OCI-LY1 (cell line): Measurements from ENCODE around the gene HOXC10.

Experiments used
- H2AFZ ChIP-seq: fragments of 200-600 bp; sonication (generic), shearing (Covaris generic); 2 replicates; pipeline ENCODE4 v1.6.0; 2014; ENCODE audit warnings: antibody characterized with exemption, mild to moderate bottlenecking, low read length
- H3F3A ChIP-seq: fragments of 200-600 bp; sonication (generic), shearing (Covaris generic); 2 replicates; pipeline ENCODE4 v1.6.0; 2014; ENCODE audit warnings: mild to moderate bottlenecking, antibody characterized with exemption, low read length, moderate library complexity; ENCODE audit not compliant: insufficient read depth
- H3K27ac ChIP-seq: fragments of 200-600 bp; sonication (generic); 2 replicates; pipeline ENCODE4 v1.5.1; 2014; ENCODE audit warnings: low read length, mixed run types, mild to moderate bottlenecking, low read depth; ENCODE audit not compliant: poor library complexity, severe bottlenecking
- H3K27me3 ChIP-seq: fragments of 200-600 bp; sonication (generic); 2 replicates; pipeline ENCODE4 v1.6.0; 2014; ENCODE audit warnings: antibody characterized with exemption, mild to moderate bottlenecking, low read length, moderate library complexity; ENCODE audit not compliant: insufficient read depth
- H3K36me3 ChIP-seq: fragments of 200-600 bp; sonication (generic); 2 replicates; pipeline ENCODE4 v1.6.1; 2014; ENCODE audit warnings: mild to moderate bottlenecking, antibody characterized with exemption, low read length, moderate library complexity, mixed read lengths; ENCODE audit not compliant: insufficient read depth
- H3K4me1 ChIP-seq: fragments of 200-600 bp; sonication (generic); 2 replicates; pipeline ENCODE4 v1.5.1; 2014; ENCODE audit warnings: mild to moderate bottlenecking, low read length, moderate library complexity; ENCODE audit not compliant: insufficient read depth, severe bottlenecking
- H3K4me2 ChIP-seq: fragments of 200-600 bp; sonication (generic), shearing (Covaris generic); 2 replicates; pipeline ENCODE4 v1.6.1; 2014; ENCODE audit warnings: low read length
- H3K4me3 ChIP-seq: fragments of 200-600 bp; sonication (generic); 2 replicates; pipeline ENCODE4 v1.5.1; 2014; ENCODE audit warnings: low read length, low read depth, mild to moderate bottlenecking, mixed read lengths; ENCODE audit not compliant: poor library complexity, severe bottlenecking
- H3K79me2 ChIP-seq: fragments of 200-600 bp; shearing (Covaris generic); 2 replicates; pipeline ENCODE4 v1.6.1; 2016; ENCODE audit warnings: mixed run types, low read length, mixed read lengths; ENCODE audit not compliant: insufficient read depth
- H3K9ac ChIP-seq: fragments of 200-600 bp; sonication (generic), shearing (Covaris generic); 2 replicates; pipeline ENCODE4 v1.6.1; 2014; ENCODE audit warnings: mild to moderate bottlenecking, low read length, mixed read lengths
- H3K9me2 ChIP-seq: fragments of 200-600 bp; sonication (generic), shearing (Covaris generic); 2 replicates; pipeline ENCODE4 v1.6.1; 2014; ENCODE audit warnings: low read depth, mild to moderate bottlenecking, low read length, mixed read lengths
- H3K9me3 ChIP-seq: fragments of 200-600 bp; shearing (Covaris generic); 2 replicates; pipeline ENCODE4 v1.6.1; 2014; ENCODE audit warnings: low read length, mixed read lengths
- H4K20me1 ChIP-seq: fragments of 200-600 bp; sonication (generic), shearing (Covaris generic); 2 replicates; pipeline ENCODE4 v1.6.0; 2016; ENCODE audit warnings: mild to moderate bottlenecking, low read length; ENCODE audit not compliant: insufficient read depth
- EZH2 ChIP-seq: fragments of 200-600 bp; sonication (generic), shearing (Covaris generic); IDR thresholded peaks from 2 replicates; pipeline ENCODE4 v1.8.0; 2017; ENCODE audit warnings: borderline replicate concordance, mixed run types, mild to moderate bottlenecking, antibody characterized with exemption, low read length, moderate library complexity, mixed read lengths
- TF ChIP-seq, protein P1 (sequence below): fragments of 200-600 bp; sonication (generic), shearing (Covaris generic); IDR thresholded peaks from 2 replicates; pipeline ENCODE4 v1.5.1; 2017; ENCODE audit warnings: mild to moderate bottlenecking, antibody characterized with exemption, low read length, moderate library complexity, mixed read lengths

The HOXC10 gene

DNA sequence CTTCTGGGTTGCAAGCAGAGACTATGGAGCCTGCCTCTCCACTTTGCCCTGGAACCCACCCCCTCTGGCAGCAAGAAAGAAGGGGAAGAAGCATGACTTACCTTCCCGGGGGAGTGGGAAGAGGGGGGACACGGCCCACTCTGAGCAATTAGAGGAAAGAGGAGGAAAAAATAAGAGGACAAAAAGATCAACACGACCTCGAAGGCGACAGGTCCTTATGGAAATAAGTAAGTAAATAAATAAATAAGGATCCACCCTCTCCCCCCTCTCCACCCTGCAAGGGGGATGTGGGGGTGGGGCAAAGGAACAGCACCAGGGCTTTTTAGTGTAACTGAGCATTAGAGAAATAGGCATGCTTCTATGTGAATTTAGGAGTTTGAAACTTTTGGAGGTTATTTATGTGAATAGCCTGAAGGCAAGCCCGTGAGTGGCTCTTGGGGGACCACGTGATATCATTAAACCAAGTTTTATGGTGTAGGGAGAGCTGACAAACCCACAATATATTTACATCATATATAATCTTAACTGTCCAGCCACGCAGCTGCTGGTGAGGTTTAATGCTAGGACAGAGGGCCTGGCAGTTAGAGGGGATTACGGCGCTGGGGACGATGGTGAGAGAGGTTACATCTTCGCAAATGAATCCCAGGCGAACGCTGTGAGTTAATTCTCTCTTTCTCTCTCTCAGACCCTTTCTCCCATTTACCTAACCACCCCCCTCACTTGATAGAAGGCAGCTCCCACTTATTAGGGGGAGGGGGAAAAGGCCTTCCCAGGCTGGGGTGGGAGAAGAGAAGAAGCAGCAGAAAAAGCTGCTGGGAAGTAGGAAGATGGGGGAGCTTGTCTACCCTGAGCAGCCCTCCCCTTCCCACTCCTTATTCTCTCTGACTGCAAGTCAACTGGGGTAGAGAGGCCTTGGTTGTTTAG is 52.7 kb downstream of the HOXC10 start:
- H3K27ac ChIP-seq, result no peak overlapping the region
- no peak overlapping the region for H3K9ac ChIP-seq
- H3K27me3 ChIP-seq, result no peaks in the 10 kb centered on the region; the same call in 1 of the 2 replicates
- no peaks in the 10 kb centered on the region for H3K36me3 ChIP-seq
- no peaks in the 10 kb centered on the region for H3F3A ChIP-seq
- H3K4me1 ChIP-seq, result peaks cover 7% of the 10 kb centered on the region
- H3K4me3 ChIP-seq, result no peak overlapping the region
- no peaks in the 10 kb centered on the region for H3K79me2 ChIP-seq
- H3K9me2 ChIP-seq, result no peaks in the 10 kb centered on the region
- no peaks in the 10 kb centered on the region for H3K9me3 ChIP-seq
- H4K20me1 ChIP-seq, result no peaks in the 10 kb centered on the region
- TF ChIP-seq, protein P1, sequence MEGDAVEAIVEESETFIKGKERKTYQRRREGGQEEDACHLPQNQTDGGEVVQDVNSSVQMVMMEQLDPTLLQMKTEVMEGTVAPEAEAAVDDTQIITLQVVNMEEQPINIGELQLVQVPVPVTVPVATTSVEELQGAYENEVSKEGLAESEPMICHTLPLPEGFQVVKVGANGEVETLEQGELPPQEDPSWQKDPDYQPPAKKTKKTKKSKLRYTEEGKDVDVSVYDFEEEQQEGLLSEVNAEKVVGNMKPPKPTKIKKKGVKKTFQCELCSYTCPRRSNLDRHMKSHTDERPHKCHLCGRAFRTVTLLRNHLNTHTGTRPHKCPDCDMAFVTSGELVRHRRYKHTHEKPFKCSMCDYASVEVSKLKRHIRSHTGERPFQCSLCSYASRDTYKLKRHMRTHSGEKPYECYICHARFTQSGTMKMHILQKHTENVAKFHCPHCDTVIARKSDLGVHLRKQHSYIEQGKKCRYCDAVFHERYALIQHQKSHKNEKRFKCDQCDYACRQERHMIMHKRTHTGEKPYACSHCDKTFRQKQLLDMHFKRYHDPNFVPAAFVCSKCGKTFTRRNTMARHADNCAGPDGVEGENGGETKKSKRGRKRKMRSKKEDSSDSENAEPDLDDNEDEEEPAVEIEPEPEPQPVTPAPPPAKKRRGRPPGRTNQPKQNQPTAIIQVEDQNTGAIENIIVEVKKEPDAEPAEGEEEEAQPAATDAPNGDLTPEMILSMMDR, result no peak
- TF ChIP-seq EZH2, result no peak
- no peak overlapping the region for H3K4me2 ChIP-seq
- no peak overlapping the region for H2AFZ ChIP-seq

DNA sequence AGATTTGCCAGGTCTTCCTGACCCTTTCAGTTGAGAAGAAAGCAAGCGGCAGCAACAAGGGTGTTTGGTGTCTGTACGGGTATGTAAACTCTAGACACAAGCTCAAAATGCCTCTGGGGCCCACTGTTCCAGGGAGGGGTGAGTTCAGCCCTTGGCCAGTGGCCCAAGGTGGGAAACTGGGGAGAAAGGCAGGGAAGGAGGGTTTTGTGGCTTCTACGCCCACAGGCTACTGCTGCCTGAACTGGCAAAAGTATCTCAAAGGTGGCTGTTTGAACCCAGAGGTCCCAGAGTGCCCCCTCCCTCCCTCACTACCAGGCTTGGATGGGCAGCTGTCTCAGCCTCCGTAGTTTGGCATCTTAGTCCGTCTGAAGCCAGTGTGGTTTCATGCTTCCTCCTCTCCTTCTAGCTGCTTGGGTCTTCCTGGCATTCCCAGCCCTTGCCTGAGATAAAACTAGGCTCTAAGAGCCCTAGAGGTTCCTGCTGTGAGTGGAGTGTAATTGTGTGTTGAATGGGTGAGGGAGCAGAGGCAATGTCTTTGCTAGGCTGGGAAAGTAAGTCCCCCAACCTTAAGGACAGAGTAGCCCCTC is 53.4 kb downstream of the HOXC10 start:
- H3K79me2 ChIP-seq, result no peaks in the 10 kb centered on the region
- no peak overlapping the region for H3K27ac ChIP-seq
- no peak overlapping the region for H3K9ac ChIP-seq
- H3K4me1 ChIP-seq, result peaks cover 7% of the 10 kb centered on the region
- H3K9me2 ChIP-seq, result no peaks in the 10 kb centered on the region
- no peaks in the 10 kb centered on the region for H3K9me3 ChIP-seq
- H3K4me2 ChIP-seq, result no peak overlapping the region
- TF ChIP-seq EZH2, result no peak
- TF ChIP-seq, protein P1, result no peak
- no peaks in the 10 kb centered on the region for H4K20me1 ChIP-seq
- no peaks in the 10 kb centered on the region; the same call in 1 of the 2 replicates for H3K27me3 ChIP-seq
- no peak overlapping the region for H2AFZ ChIP-seq
- H3K36me3 ChIP-seq, result no peaks in the 10 kb centered on the region
- no peak overlapping the region for H3K4me3 ChIP-seq
- H3F3A ChIP-seq, result no peaks in the 10 kb centered on the region

DNA sequence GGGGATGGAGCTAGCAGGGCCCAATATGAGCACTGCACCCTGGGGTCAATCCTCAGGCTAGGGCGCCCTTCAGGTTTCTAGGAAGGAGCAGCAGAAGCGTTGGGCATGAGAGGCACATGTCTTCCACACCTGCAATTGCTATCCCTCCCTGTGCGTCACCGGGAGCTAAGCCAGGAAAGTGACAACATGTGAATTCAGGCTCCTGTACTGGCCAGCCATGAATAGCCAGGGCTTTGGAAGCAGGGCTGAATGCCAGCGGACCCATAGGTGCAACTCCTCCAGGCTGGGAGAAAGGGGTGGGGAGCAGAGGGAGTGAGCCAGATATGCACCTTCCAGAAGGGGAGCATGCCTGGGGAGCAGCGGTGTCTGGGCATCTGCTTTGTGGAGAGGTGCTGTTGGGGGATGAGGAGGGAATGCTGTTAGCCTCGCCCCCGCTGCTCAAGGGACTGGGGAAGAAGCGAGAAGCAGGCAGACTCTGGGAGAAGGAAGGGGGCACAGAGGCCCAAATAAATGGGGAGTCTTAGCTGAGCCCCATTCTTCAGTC is 54.0 kb downstream of the HOXC10 start:
- H3K27me3 ChIP-seq, result no peaks in the 10 kb centered on the region; the same call in 1 of the 2 replicates
- no peaks in the 10 kb centered on the region for H3K79me2 ChIP-seq
- no peaks in the 10 kb centered on the region for H3F3A ChIP-seq
- H3K9ac ChIP-seq, result no peak overlapping the region
- no peak overlapping the region for H3K27ac ChIP-seq
- H3K4me1 ChIP-seq, result peaks cover 7% of the 10 kb centered on the region
- no peak for TF ChIP-seq EZH2
- TF ChIP-seq, protein P1, result no peak
- H3K4me2 ChIP-seq, result no peak overlapping the region
- H3K36me3 ChIP-seq, result no peaks in the 10 kb centered on the region
- no peak overlapping the region for H2AFZ ChIP-seq
- no peaks in the 10 kb centered on the region for H4K20me1 ChIP-seq
- H3K4me3 ChIP-seq, result no peak overlapping the region
- no peaks in the 10 kb centered on the region for H3K9me3 ChIP-seq
- H3K9me2 ChIP-seq, result no peaks in the 10 kb centered on the region
